Suprapubic skin (tissue), 4 donors: ENCODE measurements around the gene RNPEP. TPM values are rescaled to one million over a fixed set of nuclear protein-coding genes. Genes with fewer than 3 reads are reported as not detected.
"Not testable (repeated sequence)": the region's sequence is repeated elsewhere in the genome, so short reads cannot be mapped to it uniquely, and the experiment has no call there.

ENCODE experiments used
- DNase-seq, 2 donors: peaks; one replicate each; pipeline ENCODE4 v3.0.0-alpha.2; 2019; ENCODE audit warnings: low spot score in 2 of 2
- H3K27ac ChIP-seq: fragments of 200-600 bp; sonication (generic); one replicate; pipeline ENCODE4 v1.5.1; 2019
- H3K27me3 ChIP-seq: fragments of 200-600 bp; sonication (generic); one replicate; pipeline ENCODE4 v1.5.1; 2019
- H3K36me3 ChIP-seq: fragments of 200-600 bp; sonication (generic); one replicate; pipeline ENCODE4 v1.5.1; 2019
- H3K4me1 ChIP-seq: fragments of 200-600 bp; sonication (generic); one replicate; pipeline ENCODE4 v1.5.1; 2019
- H3K4me3 ChIP-seq: fragments of 200-600 bp; sonication (generic); one replicate; pipeline ENCODE4 v1.5.1; 2019; ENCODE audit warnings: mild to moderate bottlenecking
- H3K9me3 ChIP-seq: fragments of 200-600 bp; sonication (generic); one replicate; pipeline ENCODE4 v1.5.1; 2019
- EP300 ChIP-seq: sonication (generic); formaldehyde crosslinking; IDR thresholded peaks from one replicate; pipeline ENCODE4 v1.6.1; 2017; ENCODE audit warnings: antibody characterized with exemption
- POLR2A ChIP-seq, 2 donors: fragments of 450-650 bp; IDR thresholded peaks; one replicate each; pipeline ENCODE4 v1.6.1; 2017; ENCODE audit warnings: antibody characterized with exemption in 2 of 2, mild to moderate bottlenecking in 2 of 2, moderate library complexity in 2 of 2
- POLR2AphosphoS5 ChIP-seq, 3 donors: sonication (generic); formaldehyde crosslinking; IDR thresholded peaks; one replicate each; pipeline ENCODE4 v1.6.1; 2017; ENCODE audit warnings: antibody characterized with exemption in 3 of 3
- WGBS: methylation state at CpG from one replicate; pipeline ENCODE4 v1.1.5; 2018; 5-methylcytosine and 5-hydroxymethylcytosine counted together
- total RNA-seq, 4 donors: library from RNA; depleted of rRNA; stranded (reverse); fragments of >200 nt; gene quantifications; one replicate each; pipeline ENCODE4 v1.1.0, GENCODE V29; 2016
- TF ChIP-seq, protein P1 (sequence below), 2 donors: fragments of 200-600 bp in 1 of 2; fragments of 450-650 bp in 1 of 2; sonication (generic) in 1 of 2; IDR thresholded peaks; one replicate each; pipeline ENCODE4 v1.5.1; 2016 to 2019; ENCODE audit warnings: antibody characterized with exemption in 2 of 2, mild to moderate bottlenecking in 1 of 2, moderate library complexity in 1 of 2

Gene RNPEP
- total RNA-seq, 4 donors from 2014 or later, result 53.3 to 107 (median 74.1) TPM

DNA sequence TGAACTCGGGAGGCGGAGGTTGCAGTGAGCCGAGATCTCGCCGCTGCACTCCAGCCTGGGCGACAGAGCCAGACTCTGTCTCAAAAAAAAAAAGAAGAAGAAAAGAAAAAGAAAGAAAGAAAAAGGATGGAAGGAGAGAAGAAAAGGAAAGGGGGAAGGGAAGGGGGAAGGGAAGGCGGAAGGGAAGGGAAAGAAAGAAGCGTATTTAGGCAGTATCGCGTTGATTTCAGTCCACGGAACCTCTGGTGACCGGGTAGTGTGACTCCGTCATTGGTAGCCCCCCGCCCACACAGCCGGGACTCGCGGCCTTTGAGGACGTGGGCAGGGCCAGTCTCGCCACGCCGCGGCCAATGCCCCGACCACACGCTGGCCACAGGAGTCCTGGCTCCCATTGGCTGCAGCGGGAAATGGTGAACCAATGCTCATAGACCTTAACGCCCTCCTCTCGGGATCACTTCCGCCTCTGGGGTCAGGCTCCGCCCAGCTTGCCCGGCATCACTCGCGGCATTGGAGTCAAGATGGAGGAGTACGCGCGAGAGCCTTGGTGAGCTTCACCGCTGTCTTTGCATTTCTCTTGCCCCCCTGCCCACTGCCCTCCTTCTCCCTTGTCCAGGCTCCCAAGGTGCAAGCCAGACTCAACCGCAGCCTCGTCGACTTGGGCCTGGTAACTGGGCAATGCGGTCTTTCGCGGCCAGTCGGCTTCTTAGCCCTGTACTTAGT, 27.3 kb upstream of the RNPEP start, which contains the start of gene TIMM17A:
Gene TIMM17A (plus strand): TSS at position 495 of the 720 bp plus-strand sequence. CDS start 24 bp downstream, at position 519.
- peak within 1 kb of the TSS; percentile 88 for H3K27ac ChIP-seq
- TF ChIP-seq POLR2A (IDR thresholded peaks at IDR 0.05), result peak; percentile 11 to 90
- TF ChIP-seq, protein P1, sequence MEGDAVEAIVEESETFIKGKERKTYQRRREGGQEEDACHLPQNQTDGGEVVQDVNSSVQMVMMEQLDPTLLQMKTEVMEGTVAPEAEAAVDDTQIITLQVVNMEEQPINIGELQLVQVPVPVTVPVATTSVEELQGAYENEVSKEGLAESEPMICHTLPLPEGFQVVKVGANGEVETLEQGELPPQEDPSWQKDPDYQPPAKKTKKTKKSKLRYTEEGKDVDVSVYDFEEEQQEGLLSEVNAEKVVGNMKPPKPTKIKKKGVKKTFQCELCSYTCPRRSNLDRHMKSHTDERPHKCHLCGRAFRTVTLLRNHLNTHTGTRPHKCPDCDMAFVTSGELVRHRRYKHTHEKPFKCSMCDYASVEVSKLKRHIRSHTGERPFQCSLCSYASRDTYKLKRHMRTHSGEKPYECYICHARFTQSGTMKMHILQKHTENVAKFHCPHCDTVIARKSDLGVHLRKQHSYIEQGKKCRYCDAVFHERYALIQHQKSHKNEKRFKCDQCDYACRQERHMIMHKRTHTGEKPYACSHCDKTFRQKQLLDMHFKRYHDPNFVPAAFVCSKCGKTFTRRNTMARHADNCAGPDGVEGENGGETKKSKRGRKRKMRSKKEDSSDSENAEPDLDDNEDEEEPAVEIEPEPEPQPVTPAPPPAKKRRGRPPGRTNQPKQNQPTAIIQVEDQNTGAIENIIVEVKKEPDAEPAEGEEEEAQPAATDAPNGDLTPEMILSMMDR (IDR thresholded peaks at IDR 0.05), result no peak
- TF ChIP-seq POLR2AphosphoS5 (IDR thresholded peaks at IDR 0.05), result peak; percentile 43 to 75 (median 74)
- TF ChIP-seq EP300, result no peak
- peaks cover 27% of the 10 kb centered on the region for H3K36me3 ChIP-seq
- no peaks in the 10 kb centered on the region for H3K27me3 ChIP-seq
- peak; percentile 98 for DNase-seq
- peak within 1 kb of the TSS; percentile 95 for H3K4me3 ChIP-seq
- peaks cover 22% of the 10 kb centered on the region for H3K4me1 ChIP-seq
- WGBS, result under 1% methylated on average over 31 of the region's 43 CpGs
- no peaks in the 10 kb centered on the region for H3K9me3 ChIP-seq

DNA sequence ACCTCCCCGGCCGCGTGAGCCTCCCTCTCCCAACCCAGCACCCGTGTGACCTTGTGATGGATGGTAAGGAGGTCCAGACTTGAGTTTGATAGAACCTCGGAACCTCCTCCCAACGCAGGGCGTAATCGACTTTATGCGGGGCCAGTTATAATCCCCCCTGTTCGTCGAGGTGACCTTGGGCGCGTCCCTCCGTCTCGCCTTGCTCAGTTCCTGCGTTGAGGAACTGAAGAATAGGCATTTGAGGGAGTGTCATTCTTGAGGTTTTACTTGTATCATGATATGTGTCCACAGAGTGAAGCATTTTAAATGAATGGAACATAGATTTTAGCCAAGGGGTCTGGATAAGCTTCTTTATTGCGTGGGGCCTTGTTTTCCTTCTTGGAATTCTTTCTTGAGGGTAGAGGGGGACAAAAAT, 26.7 kb upstream of the RNPEP start:
- H3K27ac ChIP-seq, result peak overlapping the region; percentile 88
- peaks cover 32% of the 10 kb centered on the region for H3K36me3 ChIP-seq
- H3K4me3 ChIP-seq, result peak overlapping the region; percentile 95
- H3K4me1 ChIP-seq, result peaks cover 22% of the 10 kb centered on the region
- no peak for TF ChIP-seq POLR2A (IDR thresholded peaks at IDR 0.05)
- no peaks in the 10 kb centered on the region for H3K27me3 ChIP-seq
- under 1% methylated on average over 17 of the region's 17 CpGs for WGBS
- DNase-seq, result no peak
- no peaks in the 10 kb centered on the region for H3K9me3 ChIP-seq

DNA sequence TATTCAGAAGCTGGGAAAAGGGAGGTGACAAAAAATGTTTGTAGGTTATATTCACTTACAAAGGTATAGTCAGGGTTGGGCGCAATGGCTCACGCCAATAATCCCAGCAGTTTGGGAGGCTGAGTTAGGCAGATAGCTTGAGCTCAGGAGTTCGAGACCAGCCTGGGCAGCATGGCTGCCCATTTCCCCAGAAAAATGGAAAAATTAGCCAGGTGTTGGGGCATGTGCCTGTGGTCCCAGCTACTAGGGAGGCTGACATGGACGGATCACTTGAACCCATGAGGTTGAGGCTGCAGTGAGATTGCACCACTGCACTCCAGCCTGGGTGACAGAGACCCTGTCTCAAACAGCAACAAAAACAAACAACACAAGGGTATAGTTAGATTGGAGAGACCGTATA, 24.1 kb upstream of the RNPEP start:
- H3K4me1 ChIP-seq, result peaks cover 22% of the 10 kb centered on the region
- peaks cover 59% of the 10 kb centered on the region for H3K36me3 ChIP-seq
- WGBS, result 93% methylated on average over 5 of the region's 5 CpGs
- H3K27ac ChIP-seq, result no peak overlapping the region
- no peaks in the 10 kb centered on the region for H3K27me3 ChIP-seq
- no peaks in the 10 kb centered on the region for H3K9me3 ChIP-seq
- TF ChIP-seq, protein P1 (IDR thresholded peaks at IDR 0.05), result no peak
- TF ChIP-seq EP300 (no peak), POLR2A (IDR thresholded peaks at IDR 0.05) (no peak), POLR2AphosphoS5 (IDR thresholded peaks at IDR 0.05) (no peak)
- no peak for DNase-seq
- H3K4me3 ChIP-seq, result no peak overlapping the region

DNA sequence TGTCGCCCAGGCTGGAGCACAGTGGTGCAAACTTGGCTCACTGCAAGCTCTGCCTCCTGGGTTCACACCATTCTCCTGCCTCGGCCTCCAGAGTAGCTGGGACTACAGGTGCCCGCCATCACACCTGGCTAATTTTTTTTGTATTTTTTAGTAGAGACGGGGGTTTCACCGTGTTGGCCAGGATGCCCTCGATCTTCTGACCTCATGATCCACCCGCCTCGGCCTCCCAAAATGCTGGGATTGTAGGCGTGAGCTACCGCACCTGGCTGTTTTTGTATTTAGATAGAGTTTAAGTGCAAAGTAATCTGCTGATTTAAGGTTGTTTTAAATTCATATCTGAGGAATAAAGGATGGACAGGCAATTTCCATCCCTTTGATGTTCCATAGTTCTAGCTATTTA, 20.1 kb upstream of the RNPEP start:
- WGBS, result 94% methylated on average over 10 of the region's 10 CpGs
- H3K9me3 ChIP-seq, H3K4me1 ChIP-seq, H3K27me3 ChIP-seq, DNase-seq, H3K27ac ChIP-seq, H3K4me3 ChIP-seq: not testable (repeated sequence)
- H3K36me3 ChIP-seq, result peaks cover 94% of the 10 kb centered on the region

DNA sequence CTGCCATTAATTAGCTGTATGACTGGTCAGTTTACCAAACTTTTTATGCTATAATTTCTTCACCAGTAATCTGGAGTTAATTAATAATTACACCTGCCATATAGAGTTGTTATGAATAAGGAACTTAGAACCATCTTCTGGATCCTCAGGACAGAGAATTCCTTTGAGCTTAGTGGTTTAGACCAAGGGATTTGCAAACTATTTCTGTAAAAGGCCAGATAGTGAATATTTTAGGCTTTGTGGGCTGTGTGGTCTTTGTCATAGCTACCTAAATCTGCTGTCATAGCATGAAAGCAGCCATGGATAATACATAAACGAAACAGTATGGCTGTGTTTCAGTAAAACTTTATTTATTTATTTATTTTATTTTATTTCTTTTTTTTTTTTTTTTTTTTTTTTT, 18.2 kb upstream of the RNPEP start:
- WGBS, result 86% methylated on average over 1 of the region's 1 CpG

DNA sequence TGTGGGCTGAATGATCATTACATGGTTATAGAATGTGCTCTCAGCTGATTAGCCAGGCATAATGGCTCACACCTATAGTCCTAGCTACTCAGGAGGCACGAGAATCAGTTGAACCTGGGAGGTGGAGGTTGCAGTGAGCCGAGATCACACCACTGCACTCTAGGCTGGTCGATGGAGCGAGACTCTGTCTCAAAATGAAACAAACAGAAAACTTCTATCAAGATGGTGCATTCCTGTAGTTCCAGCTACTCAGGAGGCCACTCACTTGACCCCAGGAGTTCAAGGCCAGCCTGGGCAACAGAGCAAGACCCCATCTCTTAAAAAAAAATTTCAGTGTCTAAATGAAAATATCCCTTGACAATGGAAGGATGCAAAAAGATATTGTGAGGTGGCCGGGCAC, 16.3 kb upstream of the RNPEP start:
- 96% methylated on average over 5 of the region's 5 CpGs for WGBS
- no peaks in the 10 kb centered on the region for H3K4me1 ChIP-seq
- TF ChIP-seq, protein P1 (IDR thresholded peaks at IDR 0.05), result no peak
- no peak for TF ChIP-seq POLR2AphosphoS5 (IDR thresholded peaks at IDR 0.05)
- no peak for TF ChIP-seq EP300
- TF ChIP-seq POLR2A (IDR thresholded peaks at IDR 0.05), result no peak
- peaks cover 92% of the 10 kb centered on the region for H3K36me3 ChIP-seq
- no peaks in the 10 kb centered on the region for H3K27me3 ChIP-seq
- DNase-seq, result no peak
- no peaks in the 10 kb centered on the region for H3K9me3 ChIP-seq
- H3K4me3 ChIP-seq, result no peak overlapping the region
- H3K27ac ChIP-seq, result no peak overlapping the region

More for the DNA sequence above, 18.2 kb upstream of the RNPEP start:
- Histone ChIP-seq H3K9me3 (no peaks in the 10 kb centered on the region), H3K4me1 (no peaks in the 10 kb centered on the region), H3K27me3 (no peaks in the 10 kb centered on the region), H3K27ac (no peak overlapping the region), H3K4me3 (no peak overlapping the region), H3K36me3 (peaks cover 93% of the 10 kb centered on the region)
- no peak for DNase-seq
- TF ChIP-seq EP300 (no peak), POLR2A (IDR thresholded peaks at IDR 0.05) (no peak), POLR2AphosphoS5 (IDR thresholded peaks at IDR 0.05) (no peak)
- TF ChIP-seq, protein P1 (IDR thresholded peaks at IDR 0.05), result no peak
